ENCODE data around the gene EIF6. TPM values are rescaled to one million over a fixed set of nuclear protein-coding genes. Genes with fewer than 3 reads are reported as not detected.

The EIF6 gene
- total and polyA plus RNA-seq, 9 of the 15 experiments (the other 6 are each of a cell fraction or from before 2014, with no cell fraction given), result 165 to 832 (median 229) TPM

GRCh38 chr20:35311409-35311808, 26.8 kb upstream of the EIF6 start (continued):
- TF ChIP-seq ZBTB11 (CRISPR knock-in tag; IDR thresholded peaks at IDR 0.05), result no peak
- no peak for TF ChIP-seq ZNF407 (IDR thresholded peaks at IDR 0.05; ENCODE audit: low read depth)
- no peak for TF ChIP-seq ZNF324 (CRISPR knock-in tag; IDR thresholded peaks at IDR 0.05)
- TF ChIP-seq NFRKB (IDR thresholded peaks at IDR 0.05; ENCODE audit: low read depth), result no peak
- no peak for TF ChIP-seq KHSRP (IDR thresholded peaks at IDR 0.05)
- no peak for TF ChIP-seq ZNF12 (CRISPR knock-in tag; IDR thresholded peaks at IDR 0.05)
- no peak for TF ChIP-seq RBBP5 (IDR thresholded peaks at IDR 0.05; ENCODE audit: borderline replicate concordance, insufficient read depth, low read length, poor library complexity, severe bottlenecking)
- TF ChIP-seq PHF20 (IDR thresholded peaks at IDR 0.05; ENCODE audit: partially characterized antibody), result no peak
- TF ChIP-seq ZNF311 (CRISPR knock-in tag; IDR thresholded peaks at IDR 0.05), result no peak
- TF ChIP-seq LARP7 (IDR thresholded peaks at IDR 0.05), result no peak
- TF ChIP-seq MAFF (IDR thresholded peaks at IDR 0.05; ENCODE audit: low read length), result peak; percentile 53
- no peak for TF ChIP-seq ZNF79 (CRISPR knock-in tag; IDR thresholded peaks at IDR 0.05; ENCODE audit: low read depth)
- no peak for TF ChIP-seq FOXP4 (CRISPR knock-in tag; IDR thresholded peaks at IDR 0.05; ENCODE audit: borderline replicate concordance)
- TF ChIP-seq KAT7 (CRISPR knock-in tag; IDR thresholded peaks at IDR 0.05; ENCODE audit: borderline replicate concordance), result no peak
- no peak for TF ChIP-seq SAFB (IDR thresholded peaks at IDR 0.05; ENCODE audit: borderline replicate concordance, low read depth, low read length)
- no peak for TF ChIP-seq KDM1A (IDR thresholded peaks at IDR 0.05)
- TF ChIP-seq RUNX1 (IDR thresholded peaks at IDR 0.05; ENCODE audit: low read depth), result no peak

Data from K562 (cell line).